Brain microvascular endothelial cell (primary cell): ENCODE data around the gene RBP4.
"Not testable (repeated sequence)": the region's sequence is repeated elsewhere in the genome, so short reads cannot be mapped to it uniquely, and the experiment has no call there.

ENCODE experiments used
- DNase-seq: peaks from one replicate; pipeline ENCODE4 v3.0.0-alpha.2; 2020
- H3K27ac ChIP-seq: fragments of 250-450 bp; sonication (Bioruptor Pico); 2 replicates; pipeline ENCODE4 v1.5.1; 2020; ENCODE audit warnings: mild to moderate bottlenecking, moderate library complexity
- H3K27me3 ChIP-seq: fragments of 250-450 bp; sonication (Bioruptor Pico); replicated peaks from 2 replicates; pipeline ENCODE4 v1.5.1; 2020; ENCODE audit warnings: mild to moderate bottlenecking
- H3K36me3 ChIP-seq: fragments of 250-450 bp; sonication (Bioruptor Pico); replicated peaks from 2 replicates; pipeline ENCODE4 v1.5.1; 2020; ENCODE audit warnings: mild to moderate bottlenecking
- H3K4me3 ChIP-seq: 2 replicates; pipeline ENCODE4 v1.5.1; 2011; ENCODE audit warnings: low read depth, mild to moderate bottlenecking, control low read depth, low read length, moderate library complexity
- CTCF ChIP-seq: IDR thresholded peaks from 2 replicates; pipeline ENCODE4 v1.5.1; 2011; ENCODE audit warnings: low read depth, mild to moderate bottlenecking, moderate library complexity, low read length, control low read depth, inconsistent platforms; ENCODE audit errors: missing control alignments
- in situ Hi-C: cut with HindIII; loops from 2 replicates; pipeline ENCODE4 v1.10.0; 2017; ENCODE audit warnings: low sequenced_read_pairs, low pct_ligation_motif_present

Gene RBP4

GRCh38 chr10:93553482-93554315, 47.3 kb downstream of the RBP4 start:
- Histone ChIP-seq H3K36me3 (no peaks in the 10 kb centered on the region), H3K27ac (no peak overlapping the region), H3K27me3 (no peaks in the 10 kb centered on the region), H3K4me3 (no peak overlapping the region)
- TF ChIP-seq CTCF = no peak
- no peak for DNase-seq
- in situ Hi-C loops = no loop called here

DNA sequence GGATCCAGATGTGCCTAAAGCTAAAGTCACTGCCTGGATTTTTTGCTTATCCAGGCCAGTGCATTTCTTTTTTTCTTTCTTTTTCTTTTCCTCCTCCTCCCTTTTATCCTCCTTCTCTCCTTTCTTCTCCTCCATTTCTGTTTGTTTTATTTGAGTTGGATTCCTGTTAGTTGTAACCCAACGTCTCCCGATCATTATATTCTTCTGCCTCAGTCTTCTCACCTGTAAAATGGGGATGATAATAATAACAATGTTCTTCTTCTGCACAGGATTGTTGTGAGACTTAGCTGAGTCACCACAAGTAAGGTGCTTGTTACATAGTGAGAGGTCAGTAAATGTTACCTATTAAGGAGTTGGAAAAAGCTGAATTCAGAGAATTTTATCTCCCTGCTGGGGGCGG, 48.3 kb downstream of the RBP4 start:
- no peaks in the 10 kb centered on the region for H3K27me3 ChIP-seq
- TF ChIP-seq CTCF = no peak
- H3K27ac ChIP-seq = no peak overlapping the region
- no peaks in the 10 kb centered on the region for H3K36me3 ChIP-seq
- in situ Hi-C loops = no loop called here
- H3K4me3 ChIP-seq = no peak overlapping the region
- DNase-seq = no peak

GRCh38 chr10:93550606-93551005, 50.4 kb downstream of the RBP4 start:
- no peak for TF ChIP-seq CTCF
- no peak for DNase-seq
- no peaks in the 10 kb centered on the region for H3K27me3 ChIP-seq
- H3K36me3 ChIP-seq = no peaks in the 10 kb centered on the region
- H3K4me3 ChIP-seq = no peak overlapping the region
- H3K27ac ChIP-seq = no peak overlapping the region
- in situ Hi-C loops = no loop called here

DNA sequence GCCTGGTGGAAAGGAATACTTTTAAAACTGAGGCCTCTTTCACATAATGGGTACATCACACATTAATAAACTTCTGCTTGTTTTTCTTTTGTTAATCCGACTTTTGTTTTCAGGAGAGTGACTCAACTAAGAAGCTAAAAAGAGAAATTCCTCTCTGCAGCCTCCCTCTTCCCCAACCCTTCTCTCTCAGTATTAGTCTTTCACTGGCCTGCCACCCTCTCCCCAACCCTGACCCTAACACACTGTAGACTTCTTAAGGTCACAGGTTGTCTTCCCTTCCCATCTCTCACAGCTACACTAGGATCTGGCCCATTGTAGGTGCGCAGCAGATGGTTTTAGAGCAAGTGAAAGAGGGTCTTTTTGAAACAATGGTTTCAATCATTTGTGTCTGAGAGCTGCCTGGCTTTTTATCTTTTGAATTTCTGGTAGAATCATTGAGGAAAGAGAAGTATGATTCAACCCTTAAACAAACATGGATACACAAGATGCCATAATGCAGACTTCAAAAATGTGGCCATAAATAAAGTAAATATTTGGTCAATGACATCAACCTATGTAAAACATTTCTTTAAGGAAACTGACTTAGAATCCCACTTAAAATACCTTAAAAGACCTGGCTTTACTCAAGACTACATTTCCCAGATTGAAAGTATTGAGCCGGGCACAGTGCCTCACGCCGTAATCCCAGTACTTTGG, 52.5 kb downstream of the RBP4 start:
- Histone ChIP-seq H3K27ac (peak overlapping the region; percentile 72), H3K27me3 (no peaks in the 10 kb centered on the region), H3K36me3 (no peaks in the 10 kb centered on the region), H3K4me3 (no peak overlapping the region)
- peak; percentile 3 for DNase-seq
- TF ChIP-seq CTCF = no peak
- in situ Hi-C loops = no loop called here

DNA sequence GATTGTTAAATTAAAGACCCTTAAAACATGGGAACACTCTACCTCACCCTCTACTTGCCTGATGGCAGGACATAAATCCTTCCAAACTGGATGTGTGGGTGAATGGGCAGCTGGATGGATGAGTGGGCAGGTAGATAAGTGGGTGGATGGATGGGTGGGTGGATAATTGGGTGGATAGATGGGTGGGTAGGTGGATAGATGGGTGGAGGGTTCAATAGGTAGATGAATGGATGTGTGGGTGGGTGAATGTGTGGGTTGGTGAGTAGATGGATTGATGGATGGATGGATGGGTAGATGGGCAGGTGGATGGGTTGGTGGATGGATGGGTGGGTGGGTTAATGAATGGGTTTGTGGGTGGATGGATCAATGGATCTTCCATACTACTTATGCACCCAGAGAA, 53.5 kb downstream of the RBP4 start:
- no peak for DNase-seq
- no peak overlapping the region for H3K4me3 ChIP-seq
- no peaks in the 10 kb centered on the region for H3K36me3 ChIP-seq
- in situ Hi-C loops = no loop called here
- no peak for TF ChIP-seq CTCF
- no peak overlapping the region for H3K27ac ChIP-seq
- no peaks in the 10 kb centered on the region for H3K27me3 ChIP-seq

GRCh38 chr10:93546995-93547394, 54.0 kb downstream of the RBP4 start:
- DNase-seq, H3K27ac ChIP-seq, H3K36me3 ChIP-seq, H3K27me3 ChIP-seq, H3K4me3 ChIP-seq, in situ Hi-C loops: not testable (repeated sequence)
